ENCODE results near the gene TBC1D1.

Gene TBC1D1

GRCh38 chr4:38056011-38056685 is 165.3 kb downstream of the TBC1D1 start:
- no peak overlapping the region for H3K4me3 ChIP-seq (ENCODE audit: low read depth, low read length)
- no peak for TF ChIP-seq CTCF (IDR thresholded peaks at IDR 0.05; ENCODE audit: low read depth, low read length, missing control alignments)
- no peak for DNase-seq (ENCODE audit: low read depth)
- in situ Hi-C loops (cut with HindIII; ENCODE audit: low sequenced_read_pairs) = no loop called here

GRCh38 chr4:38058151-38058550 is 167.3 kb downstream of the TBC1D1 start:
- in situ Hi-C loops (cut with HindIII; ENCODE audit: low sequenced_read_pairs) = no loop called here
- no peak for DNase-seq (ENCODE audit: low read depth)
- no peak overlapping the region for H3K4me3 ChIP-seq (ENCODE audit: low read depth, low read length)
- TF ChIP-seq CTCF (IDR thresholded peaks at IDR 0.05; ENCODE audit: low read depth, low read length, missing control alignments) = no peak

GRCh38 chr4:38060829-38061431 is 170.0 kb downstream of the TBC1D1 start:
- DNase-seq (ENCODE audit: low read depth) = no peak
- H3K4me3 ChIP-seq (ENCODE audit: low read depth, low read length) = no peak overlapping the region
- in situ Hi-C loops (cut with HindIII; ENCODE audit: low sequenced_read_pairs) = no loop called here
- TF ChIP-seq CTCF (IDR thresholded peaks at IDR 0.05; ENCODE audit: low read depth, low read length, missing control alignments) = no peak

- peak; percentile 74 for DNase-seq (ENCODE audit: low read depth)
- in situ Hi-C loops (cut with HindIII; ENCODE audit: low sequenced_read_pairs) = no loop called here
- H3K4me3 ChIP-seq (ENCODE audit: low read depth, low read length) = no peak overlapping the region
- TF ChIP-seq CTCF (IDR thresholded peaks at IDR 0.05; ENCODE audit: low read depth, low read length, missing control alignments) = peak; percentile 76
Observed at GRCh38 chr4:38062088-38062775, 171.3 kb downstream of the TBC1D1 start.

GRCh38 chr4:38062776-38063097 is 171.9 kb downstream of the TBC1D1 start:
- in situ Hi-C loops (cut with HindIII; ENCODE audit: low sequenced_read_pairs) = no loop called here

GRCh38 chr4:38065176-38065575 is 174.3 kb downstream of the TBC1D1 start:
- in situ Hi-C loops (cut with HindIII; ENCODE audit: low sequenced_read_pairs) = no loop called here
- no peak for DNase-seq (ENCODE audit: low read depth)
- TF ChIP-seq CTCF (IDR thresholded peaks at IDR 0.05; ENCODE audit: low read depth, low read length, missing control alignments) = no peak
- H3K4me3 ChIP-seq (ENCODE audit: low read depth, low read length) = no peak overlapping the region

More at GRCh38 chr4:38062776-38063097, 171.9 kb downstream of the TBC1D1 start:
- H3K4me3 ChIP-seq (ENCODE audit: low read depth, low read length) = no peak overlapping the region
- no peak for DNase-seq (ENCODE audit: low read depth)
- TF ChIP-seq CTCF (IDR thresholded peaks at IDR 0.05; ENCODE audit: low read depth, low read length, missing control alignments) = no peak

All from astrocyte of the cerebellum (primary cell).